GM23248 (cell line): ENCODE results near the gene SMTNL2. TPM values are rescaled to one million over a fixed set of nuclear protein-coding genes. Genes with fewer than 3 reads are reported as not detected.
A peak's percentile ranks its signal among the peaks of the same experiment; 100 is the strongest.

Experiments used
- DNase-seq: peaks from one replicate; pipeline ENCODE4 v3.0.0-alpha.2; 2015
- H2AFZ ChIP-seq: fragments of 200-600 bp; sonication (generic); 2 replicates; pipeline ENCODE4 v1.6.1; 2016; ENCODE audit warnings: antibody characterized with exemption
- H3F3A ChIP-seq: fragments of 200-600 bp; sonication (generic); 2 replicates; pipeline ENCODE4 v1.6.1; 2016; ENCODE audit warnings: mild to moderate bottlenecking, antibody characterized with exemption, mixed run types; ENCODE audit not compliant: insufficient read depth
- H3K27ac ChIP-seq: fragments of 200-600 bp; sonication (generic); 2 replicates; pipeline ENCODE4 v1.5.1; 2016; ENCODE audit warnings: mild to moderate bottlenecking
- H3K27me3 ChIP-seq: fragments of 200-600 bp; sonication (generic); replicated peaks from 2 replicates; pipeline ENCODE4 v1.6.1; 2016; ENCODE audit warnings: mild to moderate bottlenecking; ENCODE audit not compliant: insufficient read depth
- H3K36me3 ChIP-seq: fragments of 200-600 bp; sonication (generic); 2 replicates; pipeline ENCODE4 v1.6.1; 2016; ENCODE audit warnings: low read depth, mild to moderate bottlenecking
- H3K4me1 ChIP-seq: fragments of 200-600 bp; sonication (generic); 2 replicates; pipeline ENCODE4 v1.6.1; 2016; ENCODE audit warnings: mild to moderate bottlenecking; ENCODE audit not compliant: insufficient read depth
- H3K4me2 ChIP-seq: fragments of 200-600 bp; sonication (generic); one replicate; pipeline ENCODE4 v1.6.1; 2016; ENCODE audit warnings: mild to moderate bottlenecking; ENCODE audit not compliant: unreplicated experiment
- H3K4me3 ChIP-seq: fragments of 200-600 bp; sonication (generic); 2 replicates; pipeline ENCODE4 v1.5.1; 2016; ENCODE audit warnings: mild to moderate bottlenecking
- H3K79me2 ChIP-seq: fragments of 200-600 bp; sonication (generic); 2 replicates; pipeline ENCODE4 v1.6.1; 2016; ENCODE audit warnings: mild to moderate bottlenecking; ENCODE audit not compliant: insufficient read depth
- H3K9ac ChIP-seq: fragments of 200-600 bp; sonication (generic); 2 replicates; pipeline ENCODE4 v1.6.1; 2016; ENCODE audit warnings: mild to moderate bottlenecking
- H3K9me2 ChIP-seq: fragments of 200-600 bp; sonication (generic); 2 replicates; pipeline ENCODE4 v1.6.1; 2016; ENCODE audit warnings: mixed run types, mild to moderate bottlenecking, moderate library complexity; ENCODE audit not compliant: insufficient read depth
- H3K9me3 ChIP-seq: fragments of 200-600 bp; sonication (generic); one replicate; pipeline ENCODE4 v1.6.1; 2017; ENCODE audit warnings: low read depth
- H4K20me1 ChIP-seq: fragments of 200-600 bp; sonication (generic); 2 replicates; pipeline ENCODE4 v1.6.0; 2016; ENCODE audit not compliant: insufficient read depth
- EZH2 ChIP-seq: fragments of 200-600 bp; sonication (generic); IDR thresholded peaks from 2 replicates; pipeline ENCODE4 v1.6.1; 2018; ENCODE audit warnings: antibody characterized with exemption, mild to moderate bottlenecking; ENCODE audit not compliant: insufficient read depth, poor library complexity, severe bottlenecking
- EZH2phosphoT487 ChIP-seq: fragments of 200-600 bp; sonication (generic); IDR thresholded peaks from 2 replicates; pipeline ENCODE4 v1.6.1; 2018; ENCODE audit warnings: antibody characterized with exemption, moderate library complexity, mild to moderate bottlenecking, low read depth; ENCODE audit not compliant: insufficient read depth
- WGBS, 2 experiments: methylation state at CpG; one replicate each; pipeline ENCODE4 v1.1.6; 2015 to 2017; ENCODE audit warnings: low lambda C conversion rate in 2 of 2, low coverage in 1 of 2; ENCODE audit errors: missing lambda C conversion rate in 2 of 2; 5-methylcytosine and 5-hydroxymethylcytosine counted together
- in situ Hi-C: fragments of 300-500 bp; cut with MboI; formaldehyde crosslinking; loops from 2 replicates; pipeline ENCODE4 v1.15.0; 2020
- polyA plus RNA-seq: library from polyadenylated mRNA; unstranded; fragments of >200 nt; fragmentation: Nextera tagmentation; extraction: Ambion mirVana; gene quantifications from 2 replicates; pipeline ENCODE4 v1.2.1, GENCODE V29; 2016
- total RNA-seq: library from RNA; depleted of rRNA; stranded (reverse); fragments of >200 nt; shearing (Covaris generic); gene quantifications from 2 replicates; pipeline ENCODE4 v1.2.3, GENCODE V29; 2014; rRNA removed

SMTNL2 gene
- total RNA-seq (not detected in 2 replicates), polyA plus RNA-seq (not detected in 2 replicates)

DNA sequence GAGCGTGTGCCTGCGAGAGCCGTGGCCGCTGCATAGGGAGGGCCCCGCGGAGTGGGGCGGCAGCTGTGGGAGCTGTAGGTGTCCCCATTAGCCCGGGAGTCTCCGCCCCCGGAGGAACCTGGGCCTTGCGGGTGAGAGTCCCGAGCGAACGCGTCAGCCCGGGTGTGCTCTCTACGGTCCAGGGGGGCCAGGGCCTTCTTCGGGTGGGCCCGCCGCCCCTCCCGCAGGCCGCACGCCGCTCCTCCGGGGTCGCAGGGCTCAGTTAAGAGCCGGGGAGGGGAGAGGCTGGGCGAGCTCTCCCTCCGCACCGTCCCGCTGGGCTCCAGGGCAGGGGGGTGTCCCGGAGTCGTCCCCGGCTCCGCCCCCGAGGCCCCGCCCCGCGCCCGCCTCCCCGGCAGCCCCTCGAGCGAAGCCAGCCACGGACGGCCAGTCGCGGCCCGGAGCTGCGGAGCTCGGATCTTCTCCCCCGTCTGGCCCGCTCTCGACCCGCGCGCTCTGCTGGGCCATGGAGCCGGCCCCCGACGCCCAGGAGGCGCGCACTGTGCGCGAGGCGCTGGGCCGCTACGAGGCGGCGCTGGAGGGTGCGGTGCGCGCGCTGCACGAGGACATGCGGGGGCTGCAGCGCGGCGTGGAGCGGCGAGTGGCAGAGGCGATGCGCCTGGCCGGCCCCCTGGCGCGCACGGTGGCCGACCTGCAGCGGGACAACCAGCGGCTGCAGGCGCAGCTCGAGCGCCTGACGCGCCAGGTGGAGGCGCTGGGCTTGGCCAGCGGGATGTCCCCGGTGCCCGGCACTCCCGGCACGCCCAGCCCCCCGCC is at the start of gene SMTNL2:
Gene SMTNL2, plus strand, starts transcription at position 429 of the 816 bp plus-strand sequence. Its CDS starts 77 bp downstream, at position 506.
- in situ Hi-C loops: no loop called here
- no peaks in the 10 kb centered on the region for H3K36me3 ChIP-seq
- no peak within 1 kb of the TSS for H3K27ac ChIP-seq
- peak; percentile 27 for DNase-seq
- H3K27me3 ChIP-seq: peaks cover 42% of the 10 kb centered on the region
- H3K79me2 ChIP-seq: no peaks in the 10 kb centered on the region
- 3% methylated on average over 55 to 77 of the region's 100 CpGs for WGBS, 2 experiments
- no peaks in the 10 kb centered on the region for H3K9me3 ChIP-seq
- no peak within 1 kb of the TSS for H3K4me2 ChIP-seq
- no peaks in the 10 kb centered on the region for H3K4me1 ChIP-seq
- H2AFZ ChIP-seq: no peak within 1 kb of the TSS
- no peaks in the 10 kb centered on the region for H3K9me2 ChIP-seq
- H4K20me1 ChIP-seq: no peaks in the 10 kb centered on the region
- H3K9ac ChIP-seq: no peak within 1 kb of the TSS
- TF ChIP-seq EZH2 (peak; percentile 70), EZH2phosphoT487 (no peak)
- no peaks in the 10 kb centered on the region for H3F3A ChIP-seq
- 0 out of 2 replicates have a peak within 1 kb of the TSS, but pooled peaks have one; percentile 29 for H3K4me3 ChIP-seq

DNA sequence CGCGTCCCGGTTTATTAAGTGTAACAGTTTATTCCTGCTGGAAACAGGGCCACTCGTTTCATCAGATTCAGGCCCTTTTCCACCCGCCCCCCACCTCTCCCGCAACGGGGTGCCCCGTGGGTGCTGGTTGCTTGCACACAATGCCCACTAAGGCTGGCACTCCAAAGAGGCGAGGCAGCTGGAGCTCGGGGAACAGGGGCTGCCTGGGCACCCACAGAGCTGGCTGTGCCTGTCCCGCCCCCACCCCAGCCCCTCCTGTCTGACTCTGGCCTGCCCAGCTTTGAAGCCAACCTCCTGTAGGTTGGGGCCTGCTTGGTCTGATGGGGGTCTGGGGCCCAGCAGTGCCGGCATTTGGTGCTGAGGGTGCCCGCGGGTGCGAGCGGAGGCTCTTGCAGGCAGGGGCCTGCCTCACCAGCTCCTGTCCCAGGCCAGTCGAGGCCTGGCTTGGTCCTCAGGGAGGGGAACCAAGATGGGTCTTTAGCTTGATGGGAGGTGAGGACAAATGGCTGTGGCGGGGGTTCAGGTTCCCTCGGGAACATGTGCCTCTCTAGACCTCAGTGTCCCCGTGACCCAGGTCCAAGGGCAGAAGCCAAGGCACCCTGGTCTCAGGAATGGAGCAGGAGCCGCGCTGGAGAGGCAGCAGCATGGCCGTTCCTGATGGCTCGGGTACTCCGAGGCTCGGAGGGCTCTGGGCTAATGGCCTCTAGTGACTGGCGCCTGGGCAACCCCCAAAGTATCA is 49.2 kb upstream of the SMTNL2 start:
- no peak for TF ChIP-seq EZH2phosphoT487
- TF ChIP-seq EZH2: no peak
- Histone ChIP-seq H3F3A (no peaks in the 10 kb centered on the region), H3K27ac (no peak overlapping the region), H3K36me3 (no peaks in the 10 kb centered on the region), H3K27me3 (no peaks in the 10 kb centered on the region), H3K4me1 (no peaks in the 10 kb centered on the region), H3K9me2 (no peaks in the 10 kb centered on the region), H3K4me2 (no peak overlapping the region), H2AFZ (no peak overlapping the region), H4K20me1 (no peaks in the 10 kb centered on the region), H3K79me2 (no peaks in the 10 kb centered on the region), H3K9ac (no peak overlapping the region), H3K9me3 (no peaks in the 10 kb centered on the region), H3K4me3 (no peak overlapping the region)
- WGBS, 2 experiments: 73 to 76% methylated on average over 19 to 27 of the region's 27 CpGs
- DNase-seq: no peak
- in situ Hi-C loops: no loop called here

DNA sequence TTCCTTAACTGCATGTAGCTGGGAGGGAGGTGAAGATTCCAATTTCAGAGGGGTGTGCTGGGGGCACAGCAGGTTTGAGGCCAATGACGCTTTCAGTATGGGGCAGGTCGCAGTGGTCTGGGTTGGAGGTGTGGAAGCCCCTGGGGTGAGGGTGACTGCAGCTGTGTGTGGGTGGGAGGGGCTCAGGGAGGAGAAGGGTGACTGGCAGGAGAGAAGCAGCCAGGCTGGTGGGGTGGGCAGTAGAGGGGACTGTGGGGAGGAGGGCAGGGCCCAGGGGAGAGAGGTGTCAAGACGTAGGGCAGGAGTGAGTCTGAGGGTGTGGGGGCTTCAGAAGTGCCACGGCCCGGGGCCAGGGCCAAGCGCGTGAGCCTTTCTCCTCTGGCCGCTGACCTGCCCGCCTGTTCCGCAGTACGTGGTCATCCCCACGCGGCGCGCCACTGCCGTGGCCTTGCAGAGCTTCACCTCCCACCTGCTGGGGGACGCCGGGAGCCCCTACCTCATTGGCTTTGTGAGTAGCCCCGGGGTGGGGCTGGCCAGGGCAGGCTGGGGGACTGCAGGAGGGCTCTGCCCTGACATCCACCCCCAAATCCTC is 48.6 kb upstream of the SMTNL2 start:
- Histone ChIP-seq H3K36me3 (no peaks in the 10 kb centered on the region), H2AFZ (no peak overlapping the region), H3K27ac (no peak overlapping the region), H3K9ac (no peak overlapping the region), H3K4me1 (no peaks in the 10 kb centered on the region), H3K4me3 (no peak overlapping the region), H3F3A (no peaks in the 10 kb centered on the region), H4K20me1 (no peaks in the 10 kb centered on the region), H3K4me2 (no peak overlapping the region), H3K9me2 (no peaks in the 10 kb centered on the region), H3K79me2 (no peaks in the 10 kb centered on the region), H3K9me3 (no peaks in the 10 kb centered on the region), H3K27me3 (no peaks in the 10 kb centered on the region)
- DNase-seq: no peak
- in situ Hi-C loops: no loop called here
- no peak for TF ChIP-seq EZH2phosphoT487
- no peak for TF ChIP-seq EZH2
- WGBS, 2 experiments: 67 to 74% methylated on average over 3 to 19 of the region's 19 CpGs

DNA sequence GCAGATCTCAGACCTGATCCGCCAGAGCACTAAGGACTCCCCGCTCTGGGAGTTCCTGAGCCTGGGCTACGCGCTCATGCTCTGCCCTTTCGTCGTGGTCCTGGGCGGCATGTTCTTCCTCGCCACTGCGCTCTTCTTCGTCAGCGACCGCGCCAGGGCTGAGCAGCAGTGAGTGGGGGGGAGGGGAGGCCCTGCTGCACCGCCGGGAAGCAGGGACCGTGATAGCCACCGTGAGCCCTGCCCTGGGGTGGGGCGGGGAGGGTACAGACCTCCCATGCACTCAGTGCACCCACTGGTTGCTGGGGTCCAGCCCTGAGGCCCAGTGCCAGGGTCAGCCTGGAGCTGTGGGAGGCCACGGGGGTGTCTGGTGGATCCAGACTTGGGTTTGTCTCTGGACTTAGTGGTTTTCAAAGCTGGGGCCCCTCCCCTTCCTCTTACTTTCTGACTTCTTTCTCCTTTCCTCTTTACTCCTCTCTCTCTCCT is 48.0 kb upstream of the SMTNL2 start:
- Histone ChIP-seq H3K9me3 (no peaks in the 10 kb centered on the region), H3K4me2 (no peak overlapping the region), H3K9ac (no peak overlapping the region), H3K4me3 (no peak overlapping the region), H3K4me1 (no peaks in the 10 kb centered on the region), H3K27me3 (no peaks in the 10 kb centered on the region), H4K20me1 (no peaks in the 10 kb centered on the region), H3K36me3 (no peaks in the 10 kb centered on the region), H3K9me2 (no peaks in the 10 kb centered on the region), H2AFZ (no peak overlapping the region), H3K79me2 (no peaks in the 10 kb centered on the region), H3F3A (no peaks in the 10 kb centered on the region), H3K27ac (no peak overlapping the region)
- no peak for TF ChIP-seq EZH2phosphoT487
- no peak for TF ChIP-seq EZH2
- peak; percentile 39 for DNase-seq
- 56 to 57% methylated on average over 14 to 19 of the region's 19 CpGs for WGBS, 2 experiments
- in situ Hi-C loops: no loop called here
